Ascending aorta (tissue), 2 donors: ENCODE data around the gene CETN2. TPM values are rescaled to one million over a fixed set of nuclear protein-coding genes. Genes with fewer than 3 reads are reported as not detected.
"Not testable (repeated sequence)": the region's sequence is repeated elsewhere in the genome, so short reads cannot be mapped to it uniquely, and the experiment has no call there.

Experiments
- DNase-seq, 2 donors: peaks; one replicate each; pipeline ENCODE4 v3.0.0-alpha.2; 2019; ENCODE audit warnings: low spot score in 2 of 2
- H3K27ac ChIP-seq, 2 donors: fragments of 200-600 bp; sonication (generic); one replicate each; pipeline ENCODE4 v1.5.1; 2016 to 2017; ENCODE audit warnings: mild to moderate bottlenecking in 1 of 2
- H3K27me3 ChIP-seq: fragments of 200-600 bp; sonication (generic); one replicate; pipeline ENCODE4 v1.5.1; 2017
- H3K36me3 ChIP-seq, 2 donors: fragments of 200-600 bp; sonication (generic); one replicate each; pipeline ENCODE4 v1.5.1; 2016
- H3K4me1 ChIP-seq, 2 donors: fragments of 200-600 bp; sonication (generic); one replicate each; pipeline ENCODE4 v1.5.1; 2016 to 2017; ENCODE audit warnings: mild to moderate bottlenecking in 1 of 2
- H3K4me3 ChIP-seq, 2 donors: fragments of 200-600 bp; sonication (generic); one replicate each; pipeline ENCODE4 v1.5.1; 2016 to 2017; ENCODE audit warnings: mild to moderate bottlenecking in 1 of 2
- H3K9me3 ChIP-seq, 2 donors: fragments of 200-600 bp; sonication (generic); one replicate each; pipeline ENCODE4 v1.5.1; 2016
- CTCF ChIP-seq, 3 experiments: fragments of 200-600 bp in 2 of 3; fragments of 450-650 bp in 1 of 3; sonication (generic) in 2 of 3; IDR thresholded peaks; one replicate each; pipeline ENCODE4 v1.5.1; 2016 to 2019; ENCODE audit warnings: antibody characterized with exemption in 3 of 3, mild to moderate bottlenecking in 1 of 3, moderate library complexity in 1 of 3
- intact Hi-C: fragments of 100-400 bp; cut with DNase I; formaldehyde crosslinking; loops from one replicate; pipeline ENCODE4 v1.15.1; 2023
- total RNA-seq: library from RNA; depleted of rRNA; stranded (reverse); fragments of >200 nt; gene quantifications from one replicate; pipeline ENCODE4 v1.1.0, GENCODE V29; 2016

Gene CETN2
- total RNA-seq, 1 donor from 2014 or later, result 7.8 TPM

GRCh38 chrX:152806035-152806434 lies 24.5 kb downstream of the CETN2 start:
- DNase-seq, result no peak
- intact Hi-C loops, result no loop called here
- Histone ChIP-seq H3K4me1 (no peaks in the 10 kb centered on the region), H3K36me3 (no peaks in the 10 kb centered on the region), H3K4me3 (no peak overlapping the region), H3K9me3 (no peaks in the 10 kb centered on the region), H3K27ac (no peak overlapping the region), H3K27me3 (no peaks in the 10 kb centered on the region)
- TF ChIP-seq CTCF (IDR thresholded peaks at IDR 0.05), result no peak

DNA sequence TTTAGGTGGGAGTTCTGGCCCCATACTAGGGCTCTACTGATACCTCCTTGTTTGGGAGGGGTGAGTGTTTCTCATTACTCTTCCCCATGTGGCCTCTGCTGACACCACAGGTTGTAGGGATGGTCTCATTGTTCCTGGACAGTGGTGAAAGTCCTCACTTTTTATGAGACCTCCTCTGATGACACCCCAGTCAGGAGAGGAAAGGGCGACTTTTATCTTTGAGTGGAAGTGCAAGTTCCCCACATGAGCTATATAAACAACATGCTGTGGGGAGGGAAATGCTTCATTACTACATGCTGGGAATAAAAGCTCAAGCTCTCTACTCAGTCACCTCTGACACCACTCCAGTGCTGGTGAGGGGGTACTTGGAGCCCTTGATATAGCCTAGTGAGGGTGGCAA lies 31.6 kb downstream of the CETN2 start:
- Histone ChIP-seq H3K9me3 (no peaks in the 10 kb centered on the region), H3K4me3 (no peak overlapping the region), H3K27ac (no peak overlapping the region), H3K27me3 (no peaks in the 10 kb centered on the region), H3K36me3 (no peaks in the 10 kb centered on the region), H3K4me1 (no peaks in the 10 kb centered on the region)
- no peak for TF ChIP-seq CTCF (IDR thresholded peaks at IDR 0.05)
- no peak for DNase-seq
- intact Hi-C loops, result no loop called here

GRCh38 chrX:152787062-152787461 lies 43.5 kb downstream of the CETN2 start:
- H3K27me3 ChIP-seq, H3K4me1 ChIP-seq, H3K36me3 ChIP-seq, H3K9me3 ChIP-seq, intact Hi-C loops, H3K4me3 ChIP-seq, H3K27ac ChIP-seq, DNase-seq: not testable (repeated sequence)

Other genes with a start within 250 kb of the CETN2 start
- not detected for gene GABRQ, start 192.9 kb downstream of the CETN2 start, total RNA-seq
- gene MAGEA3, start 132.0 kb downstream of the CETN2 start, total RNA-seq, result not detected
- gene CSAG2, start 121.5 kb downstream of the CETN2 start, total RNA-seq, result not detected
- not detected for gene MAGEA2B, start 116.1 kb downstream of the CETN2 start, total RNA-seq
- gene CSAG1, start 97.0 kb downstream of the CETN2 start, total RNA-seq, result not detected
- not detected for gene MAGEA12, start 97.0 kb downstream of the CETN2 start, total RNA-seq
- gene MAGEA2, start 76.9 kb downstream of the CETN2 start, total RNA-seq, result not detected
- gene CSAG3, start 71.5 kb downstream of the CETN2 start, total RNA-seq, result not detected
- not detected for gene MAGEA6, start 61.1 kb downstream of the CETN2 start, total RNA-seq
- 8.8 TPM for gene NSDHL, start 306 bp upstream of the CETN2 start, total RNA-seq
- gene ZNF185, start 67.3 kb upstream of the CETN2 start, total RNA-seq, result not detected
- not detected for gene PNMA5, start 163.4 kb upstream of the CETN2 start, total RNA-seq
- gene PNMA3, start 225.7 kb upstream of the CETN2 start, total RNA-seq, result not detected
- gene PNMA6A, start 241.7 kb upstream of the CETN2 start, total RNA-seq, result 0.32 TPM